ENCODE results near the gene GRID2IP.

The GRID2IP gene

DNA sequence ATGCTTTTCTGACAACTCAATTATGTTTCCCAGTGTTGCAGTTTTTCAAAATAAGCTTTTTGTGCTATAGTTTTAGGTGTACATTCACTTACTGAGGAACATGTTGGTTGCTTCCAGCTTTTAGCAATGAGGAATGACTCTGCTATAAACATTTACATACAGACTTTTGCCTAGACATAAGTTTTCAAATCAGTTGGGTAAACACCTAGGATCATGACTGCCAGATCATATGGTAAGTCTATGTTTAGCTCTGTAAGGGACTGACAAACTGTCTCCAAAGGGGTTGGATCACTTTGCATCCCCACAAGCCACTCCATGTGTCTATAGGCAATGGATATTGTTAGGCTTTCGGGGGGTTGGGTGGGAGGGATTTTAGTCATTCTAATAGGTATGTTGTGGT is 10.8 kb upstream of the GRID2IP start:
- no peak for DNase-seq (ENCODE audit: low read depth)

DNA sequence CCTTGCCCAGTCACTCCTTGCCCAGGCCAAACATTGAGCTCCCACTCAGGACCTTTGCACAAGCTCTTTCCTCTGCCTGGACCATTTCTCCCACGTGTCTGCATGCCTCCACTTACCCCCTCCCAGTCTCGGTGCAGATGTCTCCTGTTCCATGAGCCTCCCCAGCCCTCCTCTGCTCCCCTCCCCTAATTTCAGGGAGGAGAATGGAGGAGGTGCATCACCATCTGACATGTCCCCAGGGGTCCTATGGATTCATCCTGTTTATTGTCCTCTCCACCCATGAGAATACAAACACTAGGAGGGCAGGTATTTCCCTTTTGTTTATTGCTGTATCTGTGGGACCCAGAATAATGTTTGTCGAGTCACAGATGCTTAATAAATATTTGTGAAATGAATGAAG is 8.6 kb upstream of the GRID2IP start:
- DNase-seq (ENCODE audit: low read depth), result no peak

DNA sequence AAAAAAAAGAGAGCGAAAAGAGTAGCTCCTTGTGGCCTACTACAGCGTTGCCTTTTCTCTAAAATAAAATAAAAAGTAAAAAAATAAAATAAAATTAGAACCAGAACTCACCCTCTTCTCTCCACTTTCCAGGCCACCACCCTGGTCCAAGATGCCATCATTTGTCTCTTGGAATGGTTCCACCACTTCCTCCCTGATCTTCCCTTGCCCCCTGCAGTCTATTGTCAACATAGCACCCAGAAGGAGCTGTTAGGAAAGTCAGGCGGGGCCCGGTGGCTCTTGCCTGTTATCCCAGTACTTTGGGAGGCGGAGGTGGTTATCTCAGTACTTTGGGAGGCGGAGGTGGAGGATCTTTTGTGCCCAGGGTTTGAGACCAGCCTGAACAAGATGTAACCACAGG is 7.6 kb upstream of the GRID2IP start:
- DNase-seq (ENCODE audit: low read depth), result no peak

GRCh38 chr7:6556196-6556595 is 4.9 kb upstream of the GRID2IP start:
- DNase-seq (ENCODE audit: low read depth), result no peak

DNA sequence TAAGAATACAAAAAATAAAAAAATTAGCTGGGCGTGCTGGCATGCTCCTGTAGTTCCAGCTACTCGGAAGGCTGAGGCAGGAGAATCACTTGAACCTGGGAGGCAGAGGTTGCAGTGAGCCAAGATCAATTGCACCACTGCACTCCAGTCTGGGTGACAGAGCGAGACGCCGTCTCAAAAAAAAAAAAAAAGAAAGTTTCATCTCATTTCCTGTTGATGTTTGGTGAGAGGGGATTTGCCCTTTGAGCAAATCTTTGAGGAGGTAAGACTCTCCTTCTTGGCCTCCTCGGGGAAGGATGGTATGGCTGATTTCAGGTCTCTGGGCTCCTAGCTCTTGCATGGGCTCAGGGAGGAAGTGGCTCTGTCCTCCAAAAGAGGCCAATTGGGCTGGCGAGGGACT is 3.6 kb upstream of the GRID2IP start:
- no peak for DNase-seq (ENCODE audit: low read depth)

DNA sequence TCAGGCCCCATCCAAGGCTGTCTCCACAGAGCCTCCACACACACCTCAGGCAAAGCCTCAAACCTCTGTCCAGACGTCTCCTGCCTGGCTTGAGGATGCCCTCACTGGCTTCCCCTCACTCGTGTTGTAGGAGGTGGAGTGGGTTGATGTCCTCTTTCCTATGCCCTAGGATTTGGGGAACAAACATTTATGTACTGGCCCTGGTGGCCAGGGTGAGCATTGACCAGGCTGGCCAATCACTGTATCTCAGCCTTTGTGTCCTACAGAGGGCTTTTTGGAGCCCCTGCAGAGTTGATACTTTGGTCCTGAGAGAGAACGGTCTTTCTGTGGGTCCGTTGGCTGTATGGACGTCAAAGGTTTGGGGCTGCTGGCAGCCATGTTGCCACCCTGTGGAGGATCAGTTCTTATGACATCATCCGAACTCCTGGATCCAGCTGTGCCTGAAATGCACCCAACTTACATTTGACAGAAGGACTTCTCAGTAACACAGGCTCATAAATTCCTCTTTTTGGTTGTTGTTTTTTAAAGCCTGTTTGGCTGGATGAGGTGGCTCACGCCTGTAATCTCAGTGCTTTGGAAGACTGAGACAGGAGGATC is 2.3 kb upstream of the GRID2IP start:
- no peak for DNase-seq (ENCODE audit: low read depth)

- DNase-seq (ENCODE audit: low read depth), result no peak
Observed at GRCh38 chr7:6547400-6547799, 3.9 kb downstream of the GRID2IP start.

GRCh38 chr7:6546498-6547251 is 4.6 kb downstream of the GRID2IP start:
- DNase-seq (ENCODE audit: low read depth), result no peak

GRCh38 chr7:6545398-6546126 is 5.7 kb downstream of the GRID2IP start:
- DNase-seq (ENCODE audit: low read depth), result no peak

DNA sequence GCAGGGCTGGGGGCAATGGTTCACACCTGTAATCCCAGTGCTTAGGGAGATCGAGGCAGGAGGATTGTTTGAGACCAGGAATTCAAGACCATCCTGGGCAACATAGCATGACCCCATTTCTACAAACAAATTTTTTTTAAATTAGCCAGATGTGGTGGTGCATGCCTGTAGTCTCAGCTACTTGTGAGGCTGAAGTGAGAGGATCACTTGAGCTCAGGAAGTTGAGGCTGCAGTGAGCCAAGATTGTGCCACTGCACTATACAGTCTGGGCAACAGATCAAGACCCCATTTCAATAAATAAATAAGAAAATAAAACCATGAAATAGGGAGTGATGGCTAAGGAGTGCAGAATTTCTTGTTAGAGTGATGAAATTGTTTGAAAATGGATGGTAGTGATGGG is 8.9 kb downstream of the GRID2IP start:
- no peak for DNase-seq (ENCODE audit: low read depth)

- no peak for DNase-seq (ENCODE audit: low read depth)
Observed at GRCh38 chr7:6536262-6537260, 14.7 kb downstream of the GRID2IP start.

DNA sequence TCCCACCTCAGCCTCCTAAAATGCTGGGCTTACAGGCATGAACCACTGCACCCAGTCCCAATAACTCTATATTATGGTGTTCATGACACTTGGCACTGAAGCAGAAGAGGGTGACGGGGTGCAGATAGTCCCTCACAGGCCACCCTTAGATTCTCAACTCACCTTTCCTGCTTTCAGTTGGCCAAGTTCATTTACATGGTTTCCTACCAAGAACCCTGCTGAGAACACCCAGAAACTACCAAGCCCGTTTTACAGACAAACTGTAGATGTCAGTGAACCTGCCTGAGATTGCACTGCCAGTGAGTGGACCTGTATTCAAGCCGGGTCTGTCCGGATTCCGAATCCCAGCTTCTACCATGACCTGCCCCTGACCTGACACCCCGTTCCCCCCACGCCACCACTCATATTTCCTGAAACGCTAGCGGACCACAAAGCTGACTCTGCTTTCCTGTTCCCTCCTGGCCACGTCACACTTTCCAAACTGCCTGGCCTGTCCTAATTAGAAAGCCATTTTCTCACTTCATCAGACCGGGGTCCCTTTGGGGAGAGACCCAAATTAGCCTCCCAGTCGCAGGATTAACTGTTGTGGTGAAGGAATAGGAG is 17.3 kb downstream of the GRID2IP start:
- DNase-seq (ENCODE audit: low read depth), result peak; percentile 36

DNA sequence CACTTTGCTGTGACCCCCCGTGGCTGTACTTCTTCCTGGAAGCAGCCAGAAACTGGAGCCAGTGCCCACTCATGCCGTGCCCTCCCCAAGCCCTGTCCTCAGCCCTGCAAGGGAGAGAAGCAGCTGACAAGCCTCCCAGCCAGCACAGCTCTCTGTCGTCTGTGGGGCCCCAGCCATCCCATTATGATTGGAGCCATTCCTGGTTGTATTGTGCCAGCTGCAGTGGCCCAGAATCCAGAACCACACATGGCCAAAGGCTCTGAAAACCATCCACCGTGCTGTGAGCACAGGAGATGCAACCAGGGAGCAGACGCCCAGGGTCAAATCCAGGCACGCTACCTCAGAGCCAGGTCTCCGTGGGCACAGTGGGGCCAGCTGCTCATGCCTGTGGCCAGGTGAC is 18.7 kb downstream of the GRID2IP start:
- no peak for DNase-seq (ENCODE audit: low read depth)

DNA sequence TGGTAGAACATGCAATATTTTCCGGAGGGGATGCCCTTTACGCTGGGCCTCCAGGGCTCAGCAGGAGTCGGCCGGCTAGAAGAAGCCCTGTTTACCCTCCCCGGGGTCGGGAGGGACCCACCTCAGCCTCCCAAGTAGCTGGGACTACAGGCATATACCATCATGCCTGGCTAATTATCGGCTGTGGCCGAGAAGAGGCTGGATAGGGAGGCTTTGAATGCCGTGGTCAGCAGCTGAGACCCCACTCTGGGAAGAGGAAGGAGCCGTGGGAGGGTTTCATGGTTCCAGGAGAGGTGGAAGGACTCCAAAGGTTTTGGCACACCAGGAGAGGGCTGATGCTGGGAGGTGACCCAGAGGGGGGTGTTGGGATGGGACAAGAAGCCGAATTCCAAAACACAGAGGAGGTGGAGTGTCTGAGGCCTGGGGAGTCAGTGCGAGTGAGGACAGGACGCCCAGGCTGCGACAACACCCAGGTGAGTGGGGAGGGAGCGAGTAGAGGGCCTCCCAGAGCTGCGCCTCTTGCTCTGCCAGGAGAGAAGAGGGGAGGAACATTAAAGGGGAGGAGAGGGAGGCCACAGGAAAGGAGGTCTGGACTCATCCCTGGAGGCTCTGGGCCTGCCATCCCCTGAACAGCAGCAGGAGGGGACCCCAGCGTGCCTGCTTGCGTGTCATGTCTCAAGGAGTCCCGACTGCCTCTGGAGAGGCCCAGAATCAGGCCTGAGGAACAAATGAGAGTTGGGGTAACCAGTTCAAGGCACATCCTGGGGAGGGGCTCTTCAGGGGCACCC is 19.6 kb downstream of the GRID2IP start:
- DNase-seq (ENCODE audit: low read depth), result no peak

DNA sequence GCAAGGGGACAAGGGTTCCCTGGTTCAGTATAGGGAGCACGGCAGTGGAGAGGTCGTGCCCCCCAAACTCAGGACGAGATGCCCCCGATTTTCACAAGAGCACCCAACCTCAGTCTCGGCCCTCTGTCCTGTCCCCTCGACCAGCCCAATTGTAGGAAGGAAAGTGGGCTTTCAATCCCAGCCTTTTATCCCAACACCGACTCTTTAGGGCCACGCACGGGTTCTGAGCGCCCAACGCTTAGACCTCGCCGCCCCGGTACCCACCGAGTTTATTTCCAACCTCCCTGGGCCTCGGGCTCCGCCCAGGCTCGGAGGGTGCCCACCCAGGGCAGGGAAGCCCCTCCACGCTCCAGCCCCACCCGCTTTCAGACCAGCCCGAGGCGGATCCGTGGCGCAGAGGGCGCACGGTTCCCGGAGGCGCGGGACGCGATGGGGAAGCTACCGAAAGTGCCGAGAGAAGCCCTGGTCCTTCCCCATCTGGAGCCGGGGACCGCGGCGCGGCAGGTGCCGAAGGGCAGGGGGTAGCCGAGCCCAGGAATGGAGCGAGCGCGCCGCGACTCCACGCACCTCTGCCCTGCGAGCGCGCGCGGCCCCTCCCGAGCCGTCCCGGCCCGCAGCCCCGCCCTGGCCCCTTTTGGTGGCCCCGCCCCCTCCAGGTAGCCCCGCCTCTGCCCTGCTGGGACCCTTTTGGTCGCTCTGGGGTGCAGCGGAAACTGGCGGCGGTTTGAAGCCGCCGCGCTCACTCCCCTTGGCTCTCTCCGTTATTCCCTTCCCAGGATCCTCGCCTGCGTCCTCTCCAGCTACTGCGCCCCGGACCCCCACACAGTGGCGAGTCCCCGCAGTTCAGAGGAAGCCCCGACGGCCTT is 20.4 kb downstream of the GRID2IP start:
- DNase-seq (ENCODE audit: low read depth), result peak; percentile 56

DNA sequence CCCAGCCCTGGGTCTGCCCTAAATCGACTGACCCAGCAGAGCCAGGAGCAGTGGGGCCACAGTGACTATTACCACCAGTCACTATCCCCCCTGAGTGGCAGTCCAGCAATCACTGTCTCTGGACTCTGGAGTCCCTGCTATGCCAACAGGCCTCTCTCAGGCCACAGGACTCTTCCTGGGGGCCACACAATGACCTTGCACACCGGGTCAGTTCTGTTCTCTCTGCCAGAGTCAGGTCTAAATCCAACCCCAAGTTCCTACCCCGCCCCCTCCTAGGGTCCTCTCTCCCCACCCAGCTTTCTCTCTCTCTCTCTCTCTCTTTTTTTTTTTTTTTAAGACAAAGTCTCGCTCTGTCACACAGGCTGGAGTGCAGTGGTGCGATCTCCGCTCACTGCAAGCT is 21.6 kb downstream of the GRID2IP start:
- DNase-seq (ENCODE audit: low read depth), result no peak

- no peak for DNase-seq (ENCODE audit: low read depth)
Observed at GRCh38 chr7:6528401-6529130, 22.7 kb downstream of the GRID2IP start.

GRCh38 chr7:6526997-6527378 is 24.3 kb downstream of the GRID2IP start:
- DNase-seq (ENCODE audit: low read depth), result no peak
